Activated T-helper 1 cell treated with anti-CD3 and anti-CD28 coated beads, Interleukin-2, amount 50 U/mL, for 16 hours (primary cell): ENCODE results near the gene TCF25.
A peak's percentile ranks its signal among the peaks of the same experiment; 100 is the strongest.
"Not testable (repeated sequence)": the region's sequence is repeated elsewhere in the genome, so short reads cannot be mapped to it uniquely, and the experiment has no call there.

Experiments used
- DNase-seq, 2 donors: peaks; one replicate each; pipeline ENCODE4 v3.0.0-alpha.2; 2020; ENCODE audit warnings: low read depth in 1 of 2, low spot score in 1 of 2

Gene TCF25

DNA sequence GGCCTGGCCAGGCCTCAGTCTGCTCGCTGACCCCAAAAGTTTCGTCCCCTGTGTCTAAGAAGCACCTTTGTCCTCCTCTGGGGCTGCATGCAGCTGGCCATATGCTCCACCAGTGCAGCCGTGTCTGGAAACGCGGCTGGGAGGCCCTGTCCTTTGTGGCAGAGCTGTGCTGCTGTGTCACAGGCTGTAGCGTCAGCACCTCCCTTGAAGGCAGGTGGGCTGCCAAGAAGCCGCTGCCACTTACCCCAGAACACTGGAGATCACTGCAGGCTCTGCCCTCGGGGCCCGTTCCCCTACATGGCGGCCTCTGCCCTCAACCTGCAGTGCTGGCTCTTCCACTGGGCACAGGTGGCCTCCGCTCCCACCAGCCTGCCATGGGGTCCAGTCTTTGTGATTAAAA is 29.6 kb downstream of the TCF25 start:
- DNase-seq, result no peak

GRCh38 chr16:89903908-89904515 is 30.6 kb downstream of the TCF25 start:
- DNase-seq, result no peak

DNA sequence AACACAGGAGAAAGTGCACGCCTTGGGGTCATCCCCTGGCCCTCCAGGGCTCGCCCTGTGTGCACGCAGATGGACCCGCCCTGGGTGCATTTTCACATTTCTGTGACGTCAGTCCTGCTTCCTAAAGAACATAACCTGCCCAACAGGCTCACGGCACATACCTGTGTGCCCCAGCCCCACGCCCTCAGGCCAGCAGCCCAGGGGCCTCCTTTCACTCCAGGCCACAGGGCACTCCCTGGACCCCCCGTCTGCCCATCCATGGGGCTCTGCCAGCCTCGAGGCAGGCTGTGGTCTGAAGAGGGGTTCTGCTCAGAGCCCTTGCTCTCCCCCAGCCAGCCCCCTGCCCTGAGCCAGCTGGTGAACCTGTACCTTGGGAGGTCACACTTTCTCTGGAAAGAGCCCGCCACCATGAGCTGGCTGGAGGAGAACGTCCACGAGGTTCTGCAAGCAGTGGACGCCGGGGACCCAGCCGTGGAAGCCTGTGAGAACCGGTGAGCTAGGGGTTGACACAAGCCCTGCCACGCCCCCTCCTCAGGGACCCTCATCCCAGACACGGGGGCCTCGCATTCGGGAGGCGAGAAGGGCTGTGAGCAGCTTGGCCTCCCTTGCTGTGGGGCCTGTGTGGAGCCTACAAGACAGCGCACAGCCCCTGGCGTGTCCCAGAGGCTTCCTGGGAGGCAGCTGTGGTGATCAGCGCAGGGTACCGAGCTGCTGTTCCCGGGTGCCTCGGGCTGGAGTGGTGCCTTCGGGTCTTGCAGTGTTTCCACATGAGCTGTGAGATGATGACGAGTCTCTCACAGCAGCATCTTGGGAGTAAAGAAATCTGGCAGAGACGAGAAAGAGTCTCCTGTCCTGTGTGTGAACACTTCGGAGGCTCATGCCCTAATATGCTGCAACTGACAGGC is 31.5 kb downstream of the TCF25 start:
- no peak for DNase-seq

DNA sequence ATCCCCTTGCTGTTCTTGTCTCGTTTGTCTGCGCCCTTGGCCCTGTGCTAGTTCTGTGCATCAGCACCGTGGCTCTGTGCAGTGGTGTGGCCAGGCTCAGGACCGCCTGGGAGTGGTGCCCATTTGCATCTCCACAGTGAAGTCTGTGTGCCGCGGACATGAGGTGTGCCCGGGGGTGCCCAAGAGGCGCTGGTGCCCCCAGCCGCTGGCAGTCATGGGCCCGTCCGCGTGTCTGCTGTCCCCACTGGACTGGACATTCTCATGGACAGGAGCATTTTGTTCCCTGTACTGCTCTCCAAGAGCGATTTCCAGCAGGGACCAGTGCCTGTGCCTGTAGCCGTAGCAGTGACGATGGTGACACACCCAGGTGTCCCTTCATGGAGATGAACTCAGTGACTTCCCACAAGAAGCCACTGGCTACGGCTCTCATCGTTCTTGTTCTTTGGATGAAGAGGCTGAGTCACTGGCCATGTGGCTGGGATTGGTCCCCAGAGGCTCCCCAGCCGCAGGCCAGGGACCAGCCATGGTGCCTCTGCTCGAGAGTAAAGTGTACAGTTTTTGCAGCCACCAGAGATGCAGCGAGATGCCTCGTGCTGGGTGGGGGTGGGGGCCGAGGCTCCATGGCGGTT is 32.2 kb downstream of the TCF25 start:
- no peak for DNase-seq

DNA sequence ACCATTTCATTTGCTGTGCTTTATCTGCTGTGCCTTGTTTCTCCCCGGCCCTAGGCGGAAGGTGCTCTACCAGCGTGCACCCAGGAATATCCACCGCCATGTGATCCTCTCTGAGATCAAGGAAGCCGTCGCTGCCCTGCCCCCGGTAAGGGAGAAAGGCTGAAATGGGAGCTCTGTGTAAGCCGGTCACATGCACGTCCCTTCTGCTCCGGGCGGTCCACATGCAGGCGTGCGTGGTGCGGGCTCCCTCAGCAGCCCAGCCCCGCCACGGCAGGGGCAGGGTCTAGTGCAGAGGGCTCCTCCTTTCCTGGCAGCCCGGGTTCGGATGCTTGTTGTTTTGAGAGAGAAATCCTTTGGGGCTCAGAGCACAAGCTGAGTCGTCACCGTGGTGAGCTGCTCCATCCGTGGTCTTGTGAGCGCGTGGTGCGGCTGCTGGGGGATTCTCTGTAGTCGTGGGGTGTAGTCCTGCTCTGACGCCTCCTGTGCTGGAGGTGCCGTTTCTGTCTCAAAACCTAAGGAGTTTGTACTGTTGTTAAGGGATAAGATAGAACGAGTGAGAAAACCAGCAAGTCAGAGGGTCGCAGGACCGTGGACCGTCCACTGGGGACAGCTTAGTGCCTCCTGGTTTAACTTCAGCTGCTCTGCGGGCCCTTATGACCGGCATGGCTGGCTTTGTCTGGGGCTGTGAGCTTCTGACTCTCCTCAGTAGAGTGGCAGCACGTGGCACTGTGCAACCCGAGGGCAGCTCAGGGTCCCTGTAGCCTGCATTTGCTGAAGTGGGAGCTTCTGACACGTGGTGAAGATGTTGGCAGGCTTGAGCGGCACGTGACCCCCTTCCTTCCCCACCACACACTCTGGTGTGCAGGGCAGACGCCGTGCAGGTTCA is 33.0 kb downstream of the TCF25 start:
- DNase-seq, result no peak

DNA sequence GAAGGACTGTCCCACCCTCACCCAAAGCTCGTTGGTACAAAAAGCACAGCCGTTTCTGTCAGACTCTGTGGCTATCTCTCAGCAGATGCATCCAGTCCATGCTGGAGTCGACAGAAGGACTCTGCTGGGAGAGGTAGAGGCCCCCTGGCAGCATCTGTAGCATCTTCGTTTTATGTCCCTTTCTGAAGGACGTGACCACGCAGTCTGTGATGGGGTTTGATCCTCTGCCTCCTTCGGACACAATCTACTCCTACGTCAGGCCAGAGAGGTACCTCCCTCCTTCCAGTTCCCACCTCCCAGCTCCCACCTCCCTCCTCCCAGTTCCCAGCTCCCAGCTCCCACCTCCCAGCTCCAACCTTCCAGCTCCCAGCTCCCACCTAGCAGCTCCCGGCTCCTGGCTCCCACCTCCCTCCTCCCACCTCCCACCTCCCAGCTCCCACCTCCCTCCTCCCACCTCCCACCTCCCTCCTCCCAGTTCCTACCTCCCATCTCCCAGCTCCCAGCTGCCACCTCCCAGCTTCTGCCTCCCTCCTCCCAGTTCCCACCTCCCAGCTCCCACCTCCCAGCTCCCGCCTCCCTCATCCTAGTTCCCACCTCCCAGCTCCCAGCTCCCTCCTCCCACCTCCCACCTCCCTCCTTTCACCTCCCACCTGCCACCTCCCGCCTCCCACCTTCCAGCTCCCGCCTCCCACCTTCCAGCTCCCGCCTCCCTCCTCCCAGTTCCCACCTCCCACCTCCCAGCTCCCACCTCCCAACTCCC is 33.8 kb downstream of the TCF25 start:
- DNase-seq, result no peak

DNA sequence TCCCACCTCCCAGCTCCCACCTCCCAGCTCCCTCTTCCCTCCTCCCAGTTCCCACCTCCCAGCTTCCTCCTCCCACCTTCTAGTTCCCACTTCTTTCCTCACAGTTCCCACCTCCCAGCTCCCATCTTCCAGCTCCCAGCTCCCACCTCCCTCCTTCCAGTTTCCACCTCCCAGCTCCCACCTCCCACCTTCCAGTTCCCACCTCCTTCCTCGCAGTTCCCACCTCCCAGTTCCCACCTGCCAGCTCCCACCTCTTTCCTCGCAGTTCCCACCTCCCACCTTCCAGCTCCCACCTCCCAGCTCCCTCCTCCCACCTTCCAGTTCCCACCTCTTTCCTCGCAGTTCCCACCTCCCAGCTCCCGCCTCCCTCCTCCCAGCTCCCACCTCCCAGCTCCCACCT is 34.8 kb downstream of the TCF25 start:
- no peak for DNase-seq

- DNase-seq, result peak; percentile 41 to 52
Observed at GRCh38 chr16:89909777-89910716, 36.7 kb downstream of the TCF25 start.

- no peak for DNase-seq
Observed at GRCh38 chr16:89910717-89911354, 37.4 kb downstream of the TCF25 start.

GRCh38 chr16:89911375-89911774 is 38.0 kb downstream of the TCF25 start:
- DNase-seq, result no peak

- DNase-seq, result no peak
Observed at GRCh38 chr16:89912143-89912542, 38.8 kb downstream of the TCF25 start.

- DNase-seq, result no peak
Observed at GRCh38 chr16:89912627-89913026, 39.2 kb downstream of the TCF25 start.

- no peak for DNase-seq
Observed at GRCh38 chr16:89913408-89914387, 40.3 kb downstream of the TCF25 start.

DNA sequence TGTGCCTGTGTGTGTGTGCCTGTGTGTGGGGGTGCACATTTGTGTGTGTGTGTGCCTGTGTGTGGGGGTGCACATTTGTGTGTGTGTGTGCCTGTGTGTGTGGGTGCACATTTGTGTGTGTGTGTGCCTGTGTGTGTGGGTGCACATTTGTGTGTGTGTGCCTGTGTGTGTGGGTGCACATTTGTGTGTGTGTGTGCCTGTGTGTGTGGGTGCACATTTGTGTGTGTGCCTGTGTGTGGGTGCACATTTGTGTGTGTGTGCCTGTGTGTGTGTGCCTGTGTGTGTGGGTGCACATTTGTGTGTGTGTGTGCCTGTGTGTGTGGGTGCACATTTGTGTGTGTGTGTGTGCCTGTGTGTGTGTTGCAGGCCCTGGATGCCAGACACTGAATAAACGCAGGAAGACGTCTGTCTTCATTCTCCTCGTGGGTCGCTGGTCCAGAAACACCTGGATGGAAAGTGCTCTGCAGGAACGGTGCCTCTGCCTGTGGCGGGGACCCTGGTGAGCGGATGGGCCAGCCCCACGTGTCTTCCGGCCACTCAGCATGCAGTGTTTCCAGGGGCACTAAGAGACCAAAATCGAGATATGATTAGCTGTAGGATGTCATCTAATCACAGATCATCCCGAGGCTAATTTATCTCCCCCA is 41.4 kb downstream of the TCF25 start:
- not testable (repeated sequence) for DNase-seq

- DNase-seq, result no peak
Observed at GRCh38 chr16:89915303-89916232, 42.2 kb downstream of the TCF25 start.
